GM12878 (cell line): ENCODE data around the gene TOX2. TPM values are rescaled to one million over a fixed set of nuclear protein-coding genes. Genes with fewer than 3 reads are reported as not detected.

ENCODE experiments used
- ATAC-seq: fragments of 200-7000 bp; cut with Tn5 transposase; 3 replicates; pipeline ENCODE4 v1.9.1; 2020; ENCODE audit warnings: mild to moderate bottlenecking, moderate library complexity
- BruUV-seq: library from RNA; stranded (reverse); fragments of 400-500 nt; replicated peaks from 2 replicates; lab custom pipeline; 2021; lab: Mats Ljungman, UMichigan
- CTCF ChIA-PET: fragments of 300-600 bp; sonication (Branson Sonifier 250); formaldehyde crosslinking; extraction: SDS; loops from one replicate; lab custom pipeline; 2021; ENCODE audit warnings: inconsistent platforms; lab: Yijun Ruan, JAX
- POLR2A ChIA-PET: fragments of 350-600 bp; formaldehyde crosslinking; extraction: SDS; loops from one replicate; lab custom pipeline; 2021; ENCODE audit warnings: inconsistent platforms; lab: Charles Lee
- RAD21 ChIA-PET: fragments of 300-600 bp; sonication (Branson Sonifier 250); formaldehyde crosslinking; loops from one replicate; lab custom pipeline; 2023; ENCODE audit warnings: antibody characterized with exemption; ENCODE audit not compliant: unreplicated experiment; lab: Charles Lee
- SMC1A ChIA-PET: fragments of 300-600 bp; sonication (Branson Sonifier 250); formaldehyde crosslinking; loops from one replicate; lab custom pipeline; 2023; ENCODE audit not compliant: unreplicated experiment, uncharacterized antibody; lab: Charles Lee
- DNase-seq: peaks from one replicate; pipeline ENCODE4 v3.0.0-alpha.2; 2011; ENCODE audit warnings: low read depth, low spot score
- FAIRE-seq: peaks from 3 replicates; lab custom pipeline; 2011; peaks lifted over from hg19 to GRCh38; lab: Jason Lieb, UNC
- H2AFZ ChIP-seq: 2 replicates; pipeline ENCODE4 v1.6.0; 2011; ENCODE audit warnings: low read depth, low read length, control low read depth; ENCODE audit not compliant: control insufficient read depth
- H3K27ac ChIP-seq: 2 replicates; pipeline ENCODE4 v1.5.1; 2011; ENCODE audit warnings: control low read depth; ENCODE audit not compliant: control insufficient read depth, insufficient read depth
- H3K27me3 ChIP-seq, 2 experiments: replicated peaks in 1 of 2; 2 replicates each; pipeline versions ENCODE4 v1.6.0 to v1.6.1; 2011; ENCODE audit warnings: low read length in 1 of 2; ENCODE audit not compliant: control insufficient read depth in 2 of 2, insufficient read depth in 2 of 2
- H3K36me3 ChIP-seq, 2 experiments: 2 replicates each; pipeline ENCODE4 v1.5.1; 2011; ENCODE audit warnings: low read length in 1 of 2; ENCODE audit not compliant: control insufficient read depth in 2 of 2, insufficient read depth in 2 of 2
- H3K4me1 ChIP-seq: 2 replicates; pipeline ENCODE4 v1.6.1; 2011; ENCODE audit warnings: mild to moderate bottlenecking, low read length, moderate library complexity, mixed read lengths; ENCODE audit not compliant: control insufficient read depth, insufficient read depth
- H3K4me2 ChIP-seq: 2 replicates; pipeline ENCODE4 v1.6.0; 2011; ENCODE audit warnings: control low read depth; ENCODE audit not compliant: control insufficient read depth, insufficient read depth
- H3K4me3 ChIP-seq: fragments of 200-600 bp; sonication (generic); 2 replicates; pipeline ENCODE4 v1.5.1; 2016
- H3K79me2 ChIP-seq: 2 replicates; pipeline ENCODE4 v1.6.0; 2011; ENCODE audit warnings: low read length; ENCODE audit not compliant: control insufficient read depth, insufficient read depth
- H3K9ac ChIP-seq: 2 replicates; pipeline ENCODE4 v1.8.0; 2011; ENCODE audit warnings: low read length, control low read depth, mixed read lengths; ENCODE audit not compliant: control insufficient read depth, insufficient read depth
- H3K9me3 ChIP-seq: replicated peaks from 3 replicates; pipeline ENCODE4 v1.5.1; 2011; ENCODE audit warnings: mild to moderate bottlenecking, low read length; ENCODE audit not compliant: control insufficient read depth, insufficient read depth
- H4K20me1 ChIP-seq: 2 replicates; pipeline ENCODE4 v1.6.0; 2011; ENCODE audit not compliant: control insufficient read depth, insufficient read depth
- ASH2L ChIP-seq: fragments of 300-600, 200-600 bp; sonication (generic); IDR thresholded peaks from 2 replicates; pipeline ENCODE4 v1.6.1; 2017; ENCODE audit warnings: low read depth, mild to moderate bottlenecking, borderline replicate concordance
- BACH1 ChIP-seq: fragments of 450-650 bp; IDR thresholded peaks from 2 replicates; pipeline ENCODE4 v1.6.1; 2017; ENCODE audit warnings: mild to moderate bottlenecking, borderline replicate concordance
- BMI1 ChIP-seq: fragments of 450-650 bp; IDR thresholded peaks from 2 replicates; pipeline ENCODE4 v1.6.1; 2016; ENCODE audit warnings: mild to moderate bottlenecking, moderate library complexity, borderline replicate concordance
- CBFB ChIP-seq: IDR thresholded peaks from 2 replicates; pipeline ENCODE4 v1.6.1; 2016; ENCODE audit warnings: antibody characterized with exemption, low read depth
- CBX5 ChIP-seq: sonication (generic); IDR thresholded peaks from 2 replicates; pipeline ENCODE4 v1.6.1; 2016; ENCODE audit warnings: low read depth, moderate library complexity, mild to moderate bottlenecking, inconsistent platforms
- DPF2 ChIP-seq: fragments of 450-650 bp; IDR thresholded peaks from 2 replicates; pipeline ENCODE4 v1.6.1; 2017; ENCODE audit warnings: mild to moderate bottlenecking
- E2F8 ChIP-seq: fragments of 450-650 bp; IDR thresholded peaks from 2 replicates; pipeline ENCODE4 v1.6.1; 2018; ENCODE audit warnings: mild to moderate bottlenecking, low read depth, moderate library complexity; ENCODE audit not compliant: partially characterized antibody
- ELK1 ChIP-seq: IDR thresholded peaks from 2 replicates; pipeline ENCODE4 v1.6.1; 2012; ENCODE audit warnings: low read depth, low read length, improper control_type of control experiment
- GATAD2B ChIP-seq: fragments of 450-650 bp; conservative IDR thresholded peaks from 2 replicates; pipeline ENCODE4 v1.6.1; 2017; ENCODE audit warnings: low read depth, mild to moderate bottlenecking, moderate library complexity
- IRF3 ChIP-seq: fragments of 450-650 bp; IDR thresholded peaks from 2 replicates; pipeline ENCODE4 v1.6.1; 2014; ENCODE audit warnings: mild to moderate bottlenecking
- IRF4 ChIP-seq: IDR thresholded peaks from 2 replicates; pipeline ENCODE4 v1.6.1; 2011; ENCODE audit warnings: low read depth, low read length
- KAT2A ChIP-seq: conservative IDR thresholded peaks from 2 replicates; pipeline ENCODE4 v1.6.1; 2011; ENCODE audit warnings: low read depth, low read length; ENCODE audit not compliant: control insufficient read depth
- MTA2 ChIP-seq: fragments of 450-650 bp; IDR thresholded peaks from 2 replicates; pipeline ENCODE4 v1.6.1; 2016; ENCODE audit warnings: low read depth, mild to moderate bottlenecking, moderate library complexity
- MXI1 ChIP-seq: fragments of 150-350 bp; IDR thresholded peaks from 2 replicates; pipeline ENCODE4 v1.6.1; 2011; ENCODE audit warnings: low read depth, mild to moderate bottlenecking, inconsistent platforms, low read length, improper control_type of control experiment
- RAD51 ChIP-seq: fragments of 450-650 bp; IDR thresholded peaks from 2 replicates; pipeline ENCODE4 v1.6.1; 2016; ENCODE audit warnings: moderate library complexity, mild to moderate bottlenecking, inconsistent platforms
- STAT3 ChIP-seq: IDR thresholded peaks from 2 replicates; pipeline ENCODE4 v1.6.1; 2011; ENCODE audit warnings: low read depth, low read length, improper control_type of control experiment
- ZNF384 ChIP-seq: IDR thresholded peaks from 2 replicates; pipeline ENCODE4 v1.6.1; 2012; ENCODE audit warnings: low read depth, mild to moderate bottlenecking, low read length, improper control_type of control experiment, borderline replicate concordance
- WGBS: methylation state at CpG from one replicate; pipeline ENCODE4 v1.1.6; 2016; ENCODE audit warnings: low lambda C conversion rate; ENCODE audit not compliant: insufficient replicate concordance, insufficient coverage; ENCODE audit errors: missing lambda C conversion rate; 5-methylcytosine and 5-hydroxymethylcytosine counted together
- in situ Hi-C: fragments of 300-500 bp; cut with MboI; formaldehyde crosslinking; loops from 9 replicates; pipeline ENCODE4 v1.14.3; 2018; ENCODE audit warnings: mixed read lengths
- intact Hi-C: fragments of 100-400 bp; cut with micrococcal nuclease; formaldehyde crosslinking; loops from one replicate; pipeline ENCODE4 v1.14.2; 2022; ENCODE audit not compliant: unreplicated experiment
- polyA plus RNA-seq, 11 experiments: library from polyadenylated mRNA; depleted of rRNA in 4 of 11; unstranded in 6 of 11; stranded (reverse) in 5 of 11; fragments of >200 nt; fragmentation: Nextera tagmentation in 4 of 11; fragmentation: Illumina TruSeq in 1 of 11; extraction: Ambion mirVana in 4 of 11; extraction: Trizol in 1 of 11; gene quantifications; 1 replicate in 1 of 11; 2 replicates in 10 of 11; pipeline versions ENCODE4 v1.2.1 to v1.2.3, GENCODE V29; 2011 to 2016; ENCODE audit warnings: inconsistent platforms in 2 of 11, missing spikeins in 2 of 11, low read depth in 1 of 11
- total RNA-seq, 4 experiments: library from RNA; depleted of rRNA in 3 of 4; stranded (reverse); fragments of >200 nt in 3 of 4; fragmentation: Illumina TruSeq in 1 of 4; extraction: Trizol in 1 of 4; gene quantifications; 2 replicates each; pipeline versions ENCODE4 v1.2.1 to v1.2.3, GENCODE V29; 2013 to 2021

TOX2 gene
- total and polyA plus RNA-seq, 10 of the 15 experiments (the other 5 are each of a cell fraction or from before 2014, with no cell fraction given), result 2.6 to 40.5 (median 7.9) TPM

GRCh38 chr20:43975096-43975768 is 60.6 kb downstream of the TOX2 start (continued):
- TF ChIP-seq STAT3 (no peak), ASH2L (no peak), IRF4 (no peak), GATAD2B (no peak), ZNF384 (no peak), CBFB (no peak), MTA2 (no peak), KAT2A (no peak), MXI1 (no peak), BACH1 (no peak)

- whole genome bisulfite sequencing, result 88% methylated on average over 7 of the region's 7 CpGs
- Histone ChIP-seq H3K36me3 (peaks cover 0 to 2% of the 10 kb centered on the region in 2 experiments; a peak in 2 of 4 replicates), H4K20me1 (no peaks in the 10 kb centered on the region), H2AFZ (no peak overlapping the region), H3K4me2 (no peak overlapping the region), H3K27me3 (no peaks in the 10 kb centered on the region), H3K9ac (no peak overlapping the region), H3K9me3 (no peaks in the 10 kb centered on the region), H3K79me2 (no peaks in the 10 kb centered on the region), H3K27ac (no peak overlapping the region), H3K4me3 (no peak overlapping the region), H3K4me1 (no peaks in the 10 kb centered on the region)
- FAIRE-seq (no peak), DNase-seq (no peak), ATAC-seq (no peak)
- ChIA-PET POLR2A (interaction anchor here (1.4 to 2.4 kb wide), 2 partner anchors 12 to 16 kb away, joined by 3 to 13 read pairs; no protein-coding TSS in a partner anchor), CTCF (interaction anchor here (0.9 to 2.2 kb wide), 3 partner anchors 11 to 95 kb away, joined by 3 to 5 read pairs (median 4); no protein-coding TSS in a partner anchor), SMC1A (interaction anchor here (0.7 to 2.8 kb wide), 5 partner anchors 11 to 53 kb away, joined by 3 to 11 read pairs (median 4); no protein-coding TSS in a partner anchor), RAD21 (no interaction called here)
- TF ChIP-seq CBX5, result no peak
- TF ChIP-seq BMI1, result no peak
- no peak for TF ChIP-seq ZNF384
- TF ChIP-seq E2F8, result no peak
- TF ChIP-seq DPF2, result no peak
- no peak for TF ChIP-seq IRF3
- no peak for TF ChIP-seq RAD51
- no peak for TF ChIP-seq ELK1
- in situ Hi-C loops (no loop called here), intact Hi-C loops (no loop called here)
- BruUV-seq, result no TSS peak
These were observed 61.9 kb downstream of the TOX2 start for GRCh38 chr20:43976547-43976946.
